GM13977 (cell line): ENCODE measurements around the gene FBXO9.

ENCODE experiments used
- DNase-seq: peaks from one replicate; pipeline ENCODE4 v3.0.0; 2012; ENCODE audit warnings: low spot score
- in situ Hi-C: fragments of 300-500 bp; cut with MboI; formaldehyde crosslinking; loops from one replicate; pipeline ENCODE4 v1.12.0; 2022; ENCODE audit warnings: low sequenced_read_pairs, low pct_unique_long_range_greater_than_20kb, mixed read lengths, inconsistent platforms; ENCODE audit not compliant: unreplicated experiment
- TF ChIP-seq, protein P1 (sequence below): IDR thresholded peaks from 2 replicates; pipeline ENCODE4 v1.5.1; 2012; ENCODE audit warnings: mild to moderate bottlenecking, control low read depth; ENCODE audit not compliant: insufficient read depth; ENCODE audit errors: extremely low read depth, missing control alignments

The FBXO9 gene

DNA sequence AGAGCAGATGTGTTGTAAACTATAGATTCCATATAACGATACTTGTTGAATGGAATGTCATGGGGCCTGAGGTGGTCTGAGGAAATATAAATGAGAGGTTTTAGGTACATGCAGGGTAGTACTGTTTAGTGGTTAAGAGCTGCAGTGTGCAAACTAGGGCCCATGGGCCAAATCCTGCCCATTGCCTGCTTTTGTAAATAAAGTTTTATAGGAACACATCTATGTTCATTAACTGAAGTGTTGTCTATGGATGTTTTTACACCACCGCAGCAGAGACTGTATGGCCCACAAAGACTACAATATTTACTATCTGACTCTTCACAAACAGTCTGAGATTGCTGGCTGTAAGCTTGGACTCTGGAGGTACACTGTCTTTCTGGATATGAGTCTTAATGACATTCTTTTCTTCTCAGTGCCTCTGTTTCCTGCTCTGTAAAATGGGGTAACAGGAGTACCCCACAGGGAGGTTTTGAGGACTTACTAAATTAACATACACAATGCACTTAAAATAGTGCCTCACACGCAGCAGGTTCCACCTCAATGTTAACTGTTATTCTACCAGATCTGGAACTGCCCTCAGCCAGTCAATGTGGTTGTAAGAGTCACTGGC is 70.9 kb downstream of the FBXO9 start:
- no peak for DNase-seq
- TF ChIP-seq, protein P1, sequence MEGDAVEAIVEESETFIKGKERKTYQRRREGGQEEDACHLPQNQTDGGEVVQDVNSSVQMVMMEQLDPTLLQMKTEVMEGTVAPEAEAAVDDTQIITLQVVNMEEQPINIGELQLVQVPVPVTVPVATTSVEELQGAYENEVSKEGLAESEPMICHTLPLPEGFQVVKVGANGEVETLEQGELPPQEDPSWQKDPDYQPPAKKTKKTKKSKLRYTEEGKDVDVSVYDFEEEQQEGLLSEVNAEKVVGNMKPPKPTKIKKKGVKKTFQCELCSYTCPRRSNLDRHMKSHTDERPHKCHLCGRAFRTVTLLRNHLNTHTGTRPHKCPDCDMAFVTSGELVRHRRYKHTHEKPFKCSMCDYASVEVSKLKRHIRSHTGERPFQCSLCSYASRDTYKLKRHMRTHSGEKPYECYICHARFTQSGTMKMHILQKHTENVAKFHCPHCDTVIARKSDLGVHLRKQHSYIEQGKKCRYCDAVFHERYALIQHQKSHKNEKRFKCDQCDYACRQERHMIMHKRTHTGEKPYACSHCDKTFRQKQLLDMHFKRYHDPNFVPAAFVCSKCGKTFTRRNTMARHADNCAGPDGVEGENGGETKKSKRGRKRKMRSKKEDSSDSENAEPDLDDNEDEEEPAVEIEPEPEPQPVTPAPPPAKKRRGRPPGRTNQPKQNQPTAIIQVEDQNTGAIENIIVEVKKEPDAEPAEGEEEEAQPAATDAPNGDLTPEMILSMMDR: no peak
- in situ Hi-C loops: no loop called here

DNA sequence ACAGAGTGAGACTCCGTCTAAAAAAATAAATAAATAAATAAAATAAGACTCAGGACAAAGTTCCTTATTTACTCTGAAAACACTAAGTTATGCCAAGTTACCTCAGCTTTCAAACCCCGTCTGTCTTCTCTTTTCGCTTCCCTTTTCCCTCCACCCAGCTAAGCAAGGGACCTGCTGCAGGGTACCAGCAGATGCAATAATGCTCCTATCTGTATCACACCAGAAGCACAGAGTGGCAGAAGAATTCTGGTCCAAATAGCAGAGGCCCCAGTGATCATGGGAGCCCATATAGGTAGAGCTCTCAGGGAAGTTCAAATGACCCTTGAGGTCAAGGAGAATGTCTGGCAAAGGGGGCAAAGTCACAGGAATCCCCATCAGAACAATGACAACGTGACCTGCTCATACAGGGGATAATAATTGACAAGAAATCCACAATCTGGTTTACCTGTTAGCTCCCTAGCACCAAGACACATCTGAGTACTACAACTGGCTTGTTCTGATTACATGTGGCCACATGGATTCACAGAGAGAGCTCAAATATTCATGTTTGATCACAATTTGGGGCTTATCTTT is 74.7 kb downstream of the FBXO9 start:
- no peak for DNase-seq
- TF ChIP-seq, protein P1: no peak
- in situ Hi-C loops: no loop called here

DNA sequence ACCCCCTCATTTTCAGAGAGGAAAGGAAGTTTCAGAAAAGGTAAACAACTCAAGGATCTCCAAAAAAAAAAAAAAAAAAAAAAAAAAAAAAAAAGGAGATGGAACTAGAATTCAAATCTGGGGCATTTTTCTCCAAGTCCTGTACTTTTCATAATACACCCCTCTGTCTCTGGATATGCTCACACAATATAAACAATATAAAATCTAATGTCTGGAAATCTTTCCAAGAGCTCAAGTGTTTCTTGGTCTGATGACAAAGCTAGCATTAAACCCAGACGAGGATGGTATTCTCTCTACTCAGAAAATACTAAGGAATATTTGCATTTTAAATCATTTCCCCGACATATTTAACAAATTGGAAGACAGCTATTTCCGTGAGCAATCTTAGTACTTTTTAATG is 77.6 kb downstream of the FBXO9 start:
- DNase-seq: no peak
- in situ Hi-C loops: no loop called here
- TF ChIP-seq, protein P1: no peak

DNA sequence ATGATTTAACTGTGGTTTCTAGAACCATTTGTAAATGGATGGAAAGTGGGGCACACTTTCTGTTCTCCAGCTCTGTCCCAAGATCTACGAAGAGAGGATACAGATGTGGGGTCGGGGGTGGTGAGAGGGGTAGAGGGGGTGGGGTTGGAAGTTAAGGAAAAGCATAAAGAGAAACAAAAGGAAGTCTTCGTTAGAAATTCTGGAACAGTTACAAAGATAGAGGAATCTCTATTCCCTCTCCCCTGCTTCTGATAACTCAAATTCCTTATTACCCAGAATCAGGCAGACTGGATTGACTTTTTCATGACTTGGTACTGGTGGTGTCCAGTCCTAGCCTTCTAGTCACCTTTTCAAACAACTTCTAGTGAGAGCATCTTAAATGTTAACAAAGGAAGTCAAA is 78.5 kb downstream of the FBXO9 start:
- no peak for DNase-seq
- in situ Hi-C loops: no loop called here
- TF ChIP-seq, protein P1: no peak

GRCh38 chr6:53144802-53145201 is 79.6 kb downstream of the FBXO9 start:
- TF ChIP-seq, protein P1: no peak
- DNase-seq: no peak
- in situ Hi-C loops: no loop called here

DNA sequence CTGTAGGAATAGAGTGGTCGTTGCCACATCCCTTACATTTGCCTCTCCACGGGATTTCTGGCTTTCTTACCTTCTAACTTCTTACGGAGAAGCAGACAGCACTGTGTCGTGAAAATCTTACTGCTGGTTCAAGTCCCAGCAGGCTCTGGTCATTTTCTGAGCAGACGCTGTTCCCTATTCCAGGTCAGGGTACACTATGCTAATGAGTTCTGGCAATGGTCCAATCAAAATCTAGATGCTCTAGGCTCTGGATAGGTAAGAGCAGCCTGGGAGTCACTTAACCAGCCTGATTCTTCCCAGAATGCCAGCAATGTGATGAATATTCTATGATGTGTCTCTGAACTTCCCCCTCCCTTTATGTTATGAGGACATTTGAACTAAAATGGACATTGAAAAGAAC is 83.5 kb downstream of the FBXO9 start, which contains the start of gene GCM1:
Gene GCM1 (minus strand): TSS at position 158 of the 400 bp plus-strand sequence. CDS start 3,209 bp downstream, outside the sequence.
- TF ChIP-seq, protein P1: no peak
- in situ Hi-C loops: no loop called here
- DNase-seq: no peak
